T-cell (primary cell): ENCODE measurements around the gene MIEF1. TPM values are rescaled to one million over a fixed set of nuclear protein-coding genes. Genes with fewer than 3 reads are reported as not detected.
A peak's percentile ranks its signal among the peaks of the same experiment; 100 is the strongest.

Experiments
- ATAC-seq, 4 experiments: fragments of 200-7000 bp in 3 of 4; fragments of 150-1000 bp in 1 of 4; cut with Tn5 transposase; replicated peaks in 1 of 4; 1 replicate in 3 of 4; 2 replicates in 1 of 4; pipeline ENCODE4 v1.10.0; 2021; ENCODE audit warnings: moderate library complexity in 3 of 4, mild to moderate bottlenecking in 2 of 4, moderate number of reproducible peaks in 1 of 4
- CTCF ChIA-PET, 2 donors: fragments of 300-600 bp; sonication (Branson Sonifier 250); formaldehyde crosslinking; loops; one replicate each; lab custom pipeline; 2022; ENCODE audit warnings: antibody characterized with exemption in 2 of 2; lab: Charles Lee
- POLR2A ChIA-PET, 2 donors: fragments of 300-600 bp; sonication (Branson Sonifier 250); formaldehyde crosslinking; loops; one replicate each; lab custom pipeline; 2022; ENCODE audit warnings: antibody characterized with exemption in 2 of 2; lab: Charles Lee
- DNase-seq, 35 experiments: peaks; one replicate each; pipeline versions ENCODE4 v3.0.0 to v3.0.0-alpha.2; 2013 to 2023
- H3K27ac ChIP-seq: one replicate; pipeline ENCODE4 v1.5.1; 2013; ENCODE audit warnings: low read length
- H3K27me3 ChIP-seq, 2 experiments: replicated peaks in 1 of 2; 1 replicate in 1 of 2; 2 replicates in 1 of 2; pipeline versions ENCODE4 v1.6.1 to v1.7.0; 2013; ENCODE audit warnings: low read length in 1 of 2, mixed read lengths in 1 of 2; ENCODE audit not compliant: control insufficient read depth in 2 of 2, insufficient read depth in 2 of 2; ENCODE audit errors: extremely low read depth in 1 of 2
- H3K36me3 ChIP-seq, 2 donors: 1 replicate in 1 of 2; 2 replicates in 1 of 2; pipeline versions ENCODE4 v1.6.1 to v1.7.0; 2013; ENCODE audit warnings: low read length in 1 of 2; ENCODE audit not compliant: control insufficient read depth in 2 of 2, insufficient read depth in 1 of 2; ENCODE audit errors: extremely low read depth in 1 of 2
- H3K4me1 ChIP-seq, 2 experiments: 1 replicate in 1 of 2; 2 replicates in 1 of 2; pipeline versions ENCODE4 v1.6.1 to v1.7.0; 2013; ENCODE audit warnings: low read length in 2 of 2, mixed read lengths in 1 of 2; ENCODE audit not compliant: insufficient read depth in 2 of 2, control insufficient read depth in 1 of 2; ENCODE audit errors: extremely low read depth in 1 of 2
- H3K4me3 ChIP-seq, 2 donors: 1 replicate in 1 of 2; 2 replicates in 1 of 2; pipeline versions ENCODE4 v1.5.1 to v1.7.0; 2013; ENCODE audit warnings: mild to moderate bottlenecking in 2 of 2, low read length in 1 of 2, moderate library complexity in 1 of 2; ENCODE audit not compliant: control insufficient read depth in 1 of 2; ENCODE audit errors: extremely low read depth in 1 of 2
- H3K9me3 ChIP-seq: 2 replicates; pipeline ENCODE4 v1.7.0; 2013
- H3K27ac Mint-ChIP-seq, 2 donors: one replicate each; pipeline ENCODE4 v1.8.0; 2020 to 2021; ENCODE audit warnings: mild to moderate bottlenecking in 2 of 2, mixed read lengths in 2 of 2
- H3K27me3 Mint-ChIP-seq, 2 donors: one replicate each; pipeline ENCODE4 v1.8.0; 2021 to 2022; ENCODE audit warnings: mixed read lengths in 2 of 2
- H3K36me3 Mint-ChIP-seq: one replicate; pipeline ENCODE4 v1.8.0; 2021; ENCODE audit warnings: mixed read lengths
- H3K4me1 Mint-ChIP-seq, 3 donors: one replicate each; pipeline ENCODE4 v1.8.0; 2020 to 2022; ENCODE audit warnings: mixed read lengths in 3 of 3, mild to moderate bottlenecking in 1 of 3
- H3K4me3 Mint-ChIP-seq, 3 donors: one replicate each; pipeline ENCODE4 v1.8.0; 2020 to 2022; ENCODE audit warnings: mild to moderate bottlenecking in 3 of 3, mixed read lengths in 3 of 3, moderate library complexity in 3 of 3
- H3K9me3 Mint-ChIP-seq, 3 donors: one replicate each; pipeline ENCODE4 v1.8.0; 2020 to 2022; ENCODE audit warnings: mixed read lengths in 3 of 3
- WGBS: methylation state at CpG from one replicate; pipeline ENCODE4 v1.1.5; 2013; ENCODE audit warnings: missing lambda C conversion rate; ENCODE audit not compliant: insufficient coverage; 5-methylcytosine and 5-hydroxymethylcytosine counted together
- total RNA-seq, 35 experiments: library from RNA in 6 of 35; stranded (reverse) in 6 of 35; fragments of 120-200 nt in 1 of 35; gene quantifications; one replicate each; pipeline versions ENCODE4 v1.2.1 to v1.2.4 and lab custom pipeline; 2013 to 2026

Gene MIEF1
- total RNA-seq, 5 donors from 2014 or later (not counting 1 experiment from before 2014, with no cell fraction given), result 19.7 to 44.1 (median 38.5) TPM

DNA sequence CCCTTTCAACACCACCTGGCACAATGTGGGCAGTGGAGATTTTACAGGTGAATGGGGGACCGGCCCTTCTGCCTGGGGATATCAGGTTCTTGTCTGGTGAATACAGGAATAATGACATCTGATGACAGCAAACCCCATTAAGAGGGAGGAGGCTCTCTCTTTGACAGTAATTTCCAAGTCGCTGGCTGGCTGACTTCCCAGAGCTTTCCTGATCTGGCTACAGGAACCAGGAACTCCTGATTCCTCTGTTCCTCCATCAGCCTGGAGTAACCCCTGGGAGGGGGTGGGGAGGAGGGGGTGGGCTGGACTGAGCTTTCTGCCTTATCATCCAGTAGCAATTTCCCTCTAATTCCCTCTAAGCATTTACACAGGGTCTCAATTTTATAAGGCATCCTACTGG, 3.7 kb upstream of the MIEF1 start:
- Histone ChIP-seq H3K27me3 (peaks cover 0 to 2% of the 10 kb centered on the region in 2 experiments), H3K36me3 (no peaks in the 10 kb centered on the region), H3K4me3 (no peak overlapping the region), H3K4me1 (peaks cover 6 to 21% of the 10 kb centered on the region in 2 experiments), H3K9me3 (no peaks in the 10 kb centered on the region), H3K27ac (no peak overlapping the region)
- H3K4me1 Mint-ChIP-seq, result peaks cover 21 to 29% (median 23%) of the 10 kb centered on the region in 3 donors
- no peaks in the 10 kb centered on the region for H3K9me3 Mint-ChIP-seq
- H3K27me3 Mint-ChIP-seq, result no peaks in the 10 kb centered on the region
- CTCF ChIA-PET, result interaction anchor here (0.6 to 1.2 kb wide), 4 partner anchors 16 to 846 kb away, joined by 3 to 5 read pairs (median 4); no protein-coding TSS in a partner anchor
- no peak overlapping the region for H3K27ac Mint-ChIP-seq
- whole genome bisulfite sequencing, result no CpG with 5 or more reads among the region's 2 CpGs
- DNase-seq, result no peak
- POLR2A ChIA-PET, result interaction anchor here in 1 of 2 donors (0.7 kb wide), 1 partner anchor 1094 kb away, joined by 4 read pairs; no protein-coding TSS in a partner anchor
- no peak overlapping the region for H3K4me3 Mint-ChIP-seq
- H3K36me3 Mint-ChIP-seq, result peaks cover 3% of the 10 kb centered on the region
- no peak for ATAC-seq

DNA sequence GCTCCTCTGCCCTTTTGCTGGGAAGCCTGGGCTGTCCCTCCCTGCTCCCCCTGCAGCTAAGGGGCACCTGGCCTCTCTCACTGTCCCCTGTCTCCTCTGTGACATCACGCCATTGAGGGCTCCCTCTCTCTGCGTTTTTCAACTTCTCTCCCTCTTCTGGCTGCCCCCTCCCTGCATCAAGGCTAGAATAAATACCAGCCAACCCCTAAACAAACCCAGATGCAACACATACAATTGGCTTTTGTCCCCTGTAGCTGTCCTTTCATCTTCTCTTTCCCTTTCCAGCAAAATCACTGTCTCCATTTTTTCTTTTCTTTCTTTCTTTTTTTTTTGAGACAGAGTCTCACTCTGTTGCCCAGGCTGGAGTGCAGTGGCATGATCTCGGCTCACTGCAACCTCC, 3.3 kb upstream of the MIEF1 start:
- H3K9me3 Mint-ChIP-seq, result no peaks in the 10 kb centered on the region
- ATAC-seq, result no peak
- peaks cover 0 to 2% of the 10 kb centered on the region in 2 experiments for H3K27me3 ChIP-seq
- H3K27ac Mint-ChIP-seq, result no peak overlapping the region
- no peaks in the 10 kb centered on the region for H3K9me3 ChIP-seq
- ChIA-PET POLR2A (no interaction called here), CTCF (interaction anchor here in 1 of 2 donors (0.6 kb wide), 1 partner anchor 16 kb away, joined by 3 read pairs; no protein-coding TSS in a partner anchor)
- peaks cover 23 to 30% (median 25%) of the 10 kb centered on the region in 3 donors for H3K4me1 Mint-ChIP-seq
- H3K4me3 Mint-ChIP-seq, result no peak overlapping the region
- H3K4me3 ChIP-seq, result no peak overlapping the region
- H3K36me3 ChIP-seq, result no peaks in the 10 kb centered on the region
- peaks cover 6% of the 10 kb centered on the region for H3K36me3 Mint-ChIP-seq
- no peaks in the 10 kb centered on the region for H3K27me3 Mint-ChIP-seq
- 56% methylated on average over 2 of the region's 3 CpGs for WGBS
- peaks cover 10 to 25% of the 10 kb centered on the region in 2 experiments for H3K4me1 ChIP-seq
- no peak overlapping the region for H3K27ac ChIP-seq
- DNase-seq, result no peak

DNA sequence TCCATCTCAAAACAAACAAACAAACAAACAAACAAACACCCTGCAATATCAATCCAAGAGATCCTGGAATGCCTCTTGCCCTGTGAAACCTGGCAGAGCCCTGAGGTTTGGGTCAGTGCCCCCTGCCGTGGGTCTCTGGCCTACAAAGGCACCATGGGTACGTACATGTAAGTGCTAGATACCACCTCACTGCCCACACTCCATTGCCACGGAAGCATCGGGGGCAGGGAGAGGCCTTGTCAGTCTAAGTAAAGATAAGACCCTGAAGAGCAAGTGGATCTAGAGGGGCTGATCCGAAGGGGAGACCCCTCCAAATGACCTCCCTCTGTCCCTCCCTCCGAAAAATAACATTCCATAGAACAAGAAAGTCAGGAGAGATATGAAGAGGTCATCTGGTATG, 2.0 kb upstream of the MIEF1 start:
- peaks cover 10 to 38% of the 10 kb centered on the region in 2 experiments for H3K4me1 ChIP-seq
- H3K27me3 Mint-ChIP-seq, result no peaks in the 10 kb centered on the region
- no peak overlapping the region for H3K4me3 ChIP-seq
- H3K27me3 ChIP-seq, result peaks cover 0 to 2% of the 10 kb centered on the region in 2 experiments
- peak overlapping the region in 1 of 3 donors; percentile 21 for H3K4me3 Mint-ChIP-seq
- CTCF ChIA-PET, result interaction anchor here in 1 of 2 donors (2.7 kb wide), 1 partner anchor 29 kb away, joined by 27 read pairs; no protein-coding TSS in a partner anchor
- no peaks in the 10 kb centered on the region for H3K9me3 Mint-ChIP-seq
- DNase-seq (no peak), ATAC-seq (no peak)
- POLR2A ChIA-PET, result no interaction called here
- WGBS, result no CpG with 5 or more reads among the region's 6 CpGs
- no peak overlapping the region for H3K27ac ChIP-seq
- no peaks in the 10 kb centered on the region for H3K9me3 ChIP-seq
- H3K27ac Mint-ChIP-seq, result no peak overlapping the region
- H3K36me3 ChIP-seq, result peaks cover 6 to 12% of the 10 kb centered on the region in 2 donors
- H3K36me3 Mint-ChIP-seq, result peaks cover 9% of the 10 kb centered on the region
- peaks cover 32 to 40% (median 34%) of the 10 kb centered on the region in 3 donors for H3K4me1 Mint-ChIP-seq

DNA sequence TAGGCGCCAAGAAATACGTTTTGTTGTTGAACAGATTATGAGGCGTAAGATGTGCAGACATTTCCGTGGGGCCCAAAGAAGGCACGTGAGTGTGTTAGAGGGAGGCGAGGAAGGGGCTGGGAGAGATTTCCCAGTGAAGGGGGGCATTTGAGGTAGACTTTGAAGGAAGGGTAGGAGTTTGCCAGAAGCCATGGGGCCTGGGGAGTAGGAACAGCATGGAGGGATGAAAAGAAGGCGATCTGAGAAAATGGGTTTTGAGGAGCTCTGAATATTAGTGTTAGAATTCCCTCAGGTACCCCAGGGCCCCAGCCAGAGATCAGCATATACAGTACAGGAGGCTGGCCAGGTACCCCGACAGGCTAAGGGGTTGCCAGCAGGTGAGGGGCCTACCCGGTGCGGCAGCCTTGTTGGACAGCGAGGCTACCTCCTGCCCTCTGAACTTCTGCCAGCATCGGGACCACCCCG, 414 bp upstream of the MIEF1 start:
- Mint-ChIP-seq H3K4me3 (peak overlapping the region; percentile 95 to 99 (median 95)), H3K27ac (peak overlapping the region; percentile 95 to 98), H3K4me1 (peaks cover 41 to 46% (median 45%) of the 10 kb centered on the region in 3 donors), H3K9me3 (no peaks in the 10 kb centered on the region), H3K27me3 (no peaks in the 10 kb centered on the region), H3K36me3 (peaks cover 24% of the 10 kb centered on the region)
- Histone ChIP-seq H3K27me3 (peaks cover 0 to 2% of the 10 kb centered on the region in 2 experiments), H3K27ac (peak overlapping the region; percentile 63), H3K9me3 (no peaks in the 10 kb centered on the region), H3K4me3 (peak overlapping the region; percentile 72 to 77), H3K4me1 (peaks cover 10 to 43% of the 10 kb centered on the region in 2 experiments), H3K36me3 (peaks cover 12 to 28% of the 10 kb centered on the region in 2 donors)
- no peak for ATAC-seq
- WGBS, result 68% methylated on average over 13 of the region's 13 CpGs
- CTCF ChIA-PET, result interaction anchor here in 1 of 2 donors (0.5 to 2.7 kb wide), 9 partner anchors 9 to 1317 kb away, joined by 3 to 27 read pairs (median 3); partner anchors contain the start of gene ATF4
- no peak for DNase-seq
- POLR2A ChIA-PET, result interaction anchor here (0.6 to 1.4 kb wide), 4 partner anchors 18 to 543 kb away, joined by 3 to 15 read pairs (median 4); partner anchors contain the start of gene ATF4 (in 2 of the 2)

DNA sequence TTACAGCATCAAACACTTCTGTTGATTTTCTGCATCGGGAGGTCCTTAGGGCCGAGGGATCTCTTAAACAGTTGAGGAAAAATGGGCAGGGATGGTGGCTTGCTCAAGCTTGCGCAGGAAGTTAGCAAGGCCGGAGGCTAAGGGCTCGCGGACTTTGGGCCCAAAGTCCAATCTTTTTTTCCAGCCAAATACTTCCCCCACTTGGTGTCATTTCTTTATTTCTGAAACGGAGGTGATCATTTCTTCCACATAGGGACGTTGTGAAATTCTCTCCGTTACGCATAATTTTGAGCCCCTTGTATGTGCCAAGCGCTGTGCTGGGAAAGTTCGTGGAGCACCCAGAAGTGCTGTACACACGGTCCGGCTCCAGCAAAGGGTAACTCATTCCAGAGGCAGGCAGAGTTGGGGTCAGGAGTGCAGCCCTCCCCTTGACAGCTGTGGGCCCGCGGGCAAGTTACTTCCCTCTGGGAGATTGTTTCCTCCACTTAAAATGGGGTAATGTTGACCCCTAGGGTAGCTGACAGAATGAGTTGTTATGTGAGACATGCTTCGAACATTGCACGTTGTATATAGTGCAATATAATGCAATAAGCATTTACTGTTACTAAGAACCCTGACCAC, 809 bp downstream of the MIEF1 start:
- no peaks in the 10 kb centered on the region for H3K27me3 Mint-ChIP-seq
- ATAC-seq (peak in 2 of 4 experiments; percentile 3 to 5), DNase-seq (no peak)
- peaks cover 28% of the 10 kb centered on the region for H3K36me3 Mint-ChIP-seq
- H3K4me1 ChIP-seq, result peaks cover 10 to 43% of the 10 kb centered on the region in 2 experiments
- POLR2A ChIA-PET, result interaction anchor here in 1 of 2 donors (1.4 kb wide), 1 partner anchor 17 kb away, joined by 15 read pairs; the partner anchor contains the start of gene ATF4
- H3K27ac Mint-ChIP-seq, result peak overlapping the region; percentile 71 to 81
- H3K9me3 ChIP-seq, result no peaks in the 10 kb centered on the region
- H3K4me3 Mint-ChIP-seq, result peak overlapping the region; percentile 95 to 99 (median 95)
- H3K36me3 ChIP-seq, result peaks cover 12 to 34% of the 10 kb centered on the region in 2 donors
- 10% methylated on average over 10 of the region's 18 CpGs for WGBS
- H3K4me3 ChIP-seq, result peak overlapping the region; percentile 72 to 77
- peaks cover 0 to 2% of the 10 kb centered on the region in 2 experiments for H3K27me3 ChIP-seq
- H3K9me3 Mint-ChIP-seq, result no peaks in the 10 kb centered on the region
- CTCF ChIA-PET, result interaction anchor here (0.7 to 2.7 kb wide), 2 partner anchors 20 to 26 kb away, joined by 5 to 27 read pairs; no protein-coding TSS in a partner anchor
- H3K4me1 Mint-ChIP-seq, result peaks cover 41 to 45% (median 44%) of the 10 kb centered on the region in 3 donors
- H3K27ac ChIP-seq, result peak overlapping the region; percentile 63

DNA sequence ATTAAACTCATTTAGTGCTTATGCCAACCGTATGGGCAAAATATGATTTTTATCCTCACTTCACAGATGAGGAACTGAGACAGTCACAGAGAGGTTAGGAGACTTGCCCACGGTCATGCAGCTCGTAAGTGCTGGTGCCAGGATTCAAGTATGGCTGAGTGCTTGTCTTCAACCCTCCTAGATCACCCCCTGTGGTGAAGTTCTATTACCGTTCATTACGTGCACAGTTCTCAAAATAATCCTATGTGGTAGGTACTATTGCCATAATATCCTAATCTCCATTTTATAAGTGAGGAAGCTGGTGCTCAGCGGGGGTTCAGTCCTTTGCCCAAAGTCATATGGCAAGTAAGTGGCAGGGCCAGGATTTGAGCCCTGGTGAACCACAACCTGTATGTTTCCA, 1.5 kb downstream of the MIEF1 start:
- H3K36me3 ChIP-seq, result peaks cover 12 to 42% of the 10 kb centered on the region in 2 donors
- peaks cover 10 to 43% of the 10 kb centered on the region in 2 experiments for H3K4me1 ChIP-seq
- H3K27me3 ChIP-seq, result peaks cover 0 to 2% of the 10 kb centered on the region in 2 experiments
- peaks cover 34% of the 10 kb centered on the region for H3K36me3 Mint-ChIP-seq
- no peaks in the 10 kb centered on the region for H3K27me3 Mint-ChIP-seq
- peak overlapping the region in 1 of 2 donors; percentile 15 for H3K4me3 ChIP-seq
- ATAC-seq (no peak), DNase-seq (no peak)
- no peak overlapping the region for H3K27ac ChIP-seq
- 86% methylated on average over 2 of the region's 6 CpGs for WGBS
- H3K4me3 Mint-ChIP-seq, result peak overlapping the region; percentile 95 to 99 (median 95)
- H3K9me3 Mint-ChIP-seq, result no peaks in the 10 kb centered on the region
- H3K9me3 ChIP-seq, result no peaks in the 10 kb centered on the region
- peak overlapping the region; percentile 55 to 66 for H3K27ac Mint-ChIP-seq
- ChIA-PET CTCF (interaction anchor here in 1 of 2 donors (0.6 kb wide), 1 partner anchor 448 kb away, joined by 3 read pairs; no protein-coding TSS in a partner anchor), POLR2A (no interaction called here)
- peaks cover 48 to 50% (median 50%) of the 10 kb centered on the region in 3 donors for H3K4me1 Mint-ChIP-seq
